Measurements from ENCODE around the gene HEPN1. TPM values are rescaled to one million over a fixed set of nuclear protein-coding genes. Genes with fewer than 3 reads are reported as not detected.

Gene HEPN1
- total RNA-seq, 2 experiments from 2014 or later: not detected

- Mint-ChIP-seq H3K27me3 (no peaks in the 10 kb centered on the region), H3K36me3 (no peaks in the 10 kb centered on the region), H3K27ac (no peak overlapping the region), H3K9me3 (no peaks in the 10 kb centered on the region), H3K4me3 (no peak overlapping the region), H3K4me1 (no peaks in the 10 kb centered on the region)
- no peak for DNase-seq
Observed at GRCh38 chr11:124891373-124891861, 27.6 kb upstream of the HEPN1 start.

DNA sequence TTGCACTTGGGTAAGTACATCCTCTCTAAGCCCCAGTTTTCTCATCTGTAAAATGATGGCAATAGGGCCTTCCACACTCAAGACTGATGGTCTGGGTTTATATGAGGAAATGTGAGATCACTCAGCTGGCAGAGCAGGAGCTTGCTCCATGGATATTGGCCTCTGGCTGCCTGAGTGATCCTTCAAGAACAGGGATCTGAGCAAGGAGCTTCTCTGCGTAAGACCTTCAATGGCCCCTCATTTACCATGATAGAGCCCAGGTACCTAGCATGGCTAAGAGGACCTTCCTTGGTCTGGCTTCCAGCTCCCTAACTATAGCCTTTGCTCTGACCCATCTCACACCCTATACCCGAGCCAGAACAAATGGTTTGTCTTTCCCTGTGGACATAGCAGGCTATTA, 26.9 kb upstream of the HEPN1 start:
- Mint-ChIP-seq H3K9me3 (no peaks in the 10 kb centered on the region), H3K4me3 (no peak overlapping the region), H3K27me3 (no peaks in the 10 kb centered on the region), H3K27ac (no peak overlapping the region), H3K4me1 (no peaks in the 10 kb centered on the region), H3K36me3 (no peaks in the 10 kb centered on the region)
- no peak for DNase-seq

GRCh38 chr11:124892750-124893454, 26.1 kb upstream of the HEPN1 start:
- H3K36me3 Mint-ChIP-seq: no peaks in the 10 kb centered on the region
- H3K4me1 Mint-ChIP-seq: no peaks in the 10 kb centered on the region
- no peak overlapping the region for H3K4me3 Mint-ChIP-seq
- no peak for DNase-seq
- H3K27ac Mint-ChIP-seq: no peak overlapping the region
- H3K9me3 Mint-ChIP-seq: no peaks in the 10 kb centered on the region
- peaks cover under 1% of the 10 kb centered on the region for H3K27me3 Mint-ChIP-seq

GRCh38 chr11:124893781-124894401, 25.2 kb upstream of the HEPN1 start:
- H3K36me3 Mint-ChIP-seq: no peaks in the 10 kb centered on the region
- H3K4me3 Mint-ChIP-seq: no peak overlapping the region
- H3K27ac Mint-ChIP-seq: no peak overlapping the region
- H3K4me1 Mint-ChIP-seq: no peaks in the 10 kb centered on the region
- H3K27me3 Mint-ChIP-seq: peaks cover 3% of the 10 kb centered on the region
- no peaks in the 10 kb centered on the region for H3K9me3 Mint-ChIP-seq
- no peak for DNase-seq

GRCh38 chr11:124894606-124895430, 24.2 kb upstream of the HEPN1 start:
- H3K36me3 Mint-ChIP-seq: no peaks in the 10 kb centered on the region
- no peak overlapping the region for H3K4me3 Mint-ChIP-seq
- no peak overlapping the region for H3K27ac Mint-ChIP-seq
- DNase-seq: no peak
- H3K4me1 Mint-ChIP-seq: no peaks in the 10 kb centered on the region
- H3K9me3 Mint-ChIP-seq: no peaks in the 10 kb centered on the region
- H3K27me3 Mint-ChIP-seq: peaks cover 3% of the 10 kb centered on the region

DNA sequence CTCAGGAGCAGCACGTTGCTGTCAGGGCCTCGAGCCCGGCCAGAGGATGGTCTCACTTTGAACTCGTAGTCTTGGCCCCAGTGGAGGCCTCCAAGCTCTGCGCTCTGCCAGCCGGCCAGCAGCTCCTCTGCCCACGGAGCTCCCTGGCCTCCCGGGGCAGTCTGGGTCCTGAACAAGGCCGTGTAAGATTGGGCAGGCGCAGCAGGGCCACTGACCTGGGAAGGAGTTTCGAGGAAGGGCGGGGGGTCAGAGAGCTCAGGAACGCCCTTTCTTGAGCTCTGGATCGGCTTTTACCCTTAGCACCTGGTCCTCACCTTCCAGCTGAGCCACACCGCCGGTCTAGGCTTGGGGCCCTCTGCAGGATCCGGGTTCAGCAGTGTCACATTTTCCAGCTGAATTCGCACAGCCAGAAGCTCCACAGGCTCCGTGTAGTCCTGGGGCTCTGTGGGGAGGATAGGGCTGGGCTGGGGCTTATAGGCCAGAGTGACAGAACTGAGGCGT, 23.5 kb upstream of the HEPN1 start:
- no peak for DNase-seq
- Mint-ChIP-seq H3K27ac (no peak overlapping the region), H3K36me3 (no peaks in the 10 kb centered on the region), H3K4me3 (no peak overlapping the region), H3K9me3 (no peaks in the 10 kb centered on the region), H3K4me1 (no peaks in the 10 kb centered on the region), H3K27me3 (peaks cover 3% of the 10 kb centered on the region)

DNA sequence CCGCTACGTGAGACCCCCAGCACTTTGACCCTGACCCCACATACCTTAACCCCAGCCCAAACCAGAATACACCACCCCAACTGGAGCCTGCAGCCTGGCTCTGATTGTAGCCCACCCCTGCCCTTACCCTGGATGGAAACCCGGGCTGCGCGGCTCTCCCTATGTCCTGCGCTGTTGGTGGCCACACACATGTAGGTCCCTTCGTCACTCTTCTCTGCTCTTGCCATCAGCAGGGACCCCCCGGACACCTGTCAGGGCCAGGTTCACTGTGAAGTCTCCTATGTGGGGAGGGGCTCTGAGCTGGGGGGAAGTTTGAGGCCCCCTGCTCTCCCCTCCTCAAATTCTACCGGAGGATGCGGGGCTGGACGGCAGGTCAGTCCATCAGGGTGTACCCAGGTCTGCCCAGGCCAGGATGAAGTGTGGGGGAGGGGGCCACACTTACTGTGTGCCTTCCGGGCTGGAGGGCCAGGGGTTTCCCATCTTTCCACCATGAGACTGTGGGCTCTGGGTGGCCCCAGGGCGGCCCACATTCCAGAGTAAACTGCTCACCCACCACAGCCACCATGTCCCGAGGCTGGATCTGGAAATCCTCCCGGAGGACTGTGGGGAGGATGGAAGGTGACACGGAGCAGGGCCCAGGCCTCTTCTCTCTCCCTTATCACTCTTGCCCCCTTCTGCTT, 22.8 kb upstream of the HEPN1 start:
- Mint-ChIP-seq H3K27me3 (peaks cover 3% of the 10 kb centered on the region), H3K4me3 (no peak overlapping the region), H3K9me3 (no peaks in the 10 kb centered on the region), H3K4me1 (no peaks in the 10 kb centered on the region), H3K36me3 (no peaks in the 10 kb centered on the region), H3K27ac (no peak overlapping the region)
- DNase-seq: no peak

GRCh38 chr11:124896821-124897391, 22.1 kb upstream of the HEPN1 start:
- Mint-ChIP-seq H3K27ac (no peak overlapping the region), H3K9me3 (no peaks in the 10 kb centered on the region), H3K36me3 (no peaks in the 10 kb centered on the region), H3K4me3 (no peak overlapping the region), H3K4me1 (no peaks in the 10 kb centered on the region), H3K27me3 (peaks cover 10% of the 10 kb centered on the region)
- DNase-seq: no peak

DNA sequence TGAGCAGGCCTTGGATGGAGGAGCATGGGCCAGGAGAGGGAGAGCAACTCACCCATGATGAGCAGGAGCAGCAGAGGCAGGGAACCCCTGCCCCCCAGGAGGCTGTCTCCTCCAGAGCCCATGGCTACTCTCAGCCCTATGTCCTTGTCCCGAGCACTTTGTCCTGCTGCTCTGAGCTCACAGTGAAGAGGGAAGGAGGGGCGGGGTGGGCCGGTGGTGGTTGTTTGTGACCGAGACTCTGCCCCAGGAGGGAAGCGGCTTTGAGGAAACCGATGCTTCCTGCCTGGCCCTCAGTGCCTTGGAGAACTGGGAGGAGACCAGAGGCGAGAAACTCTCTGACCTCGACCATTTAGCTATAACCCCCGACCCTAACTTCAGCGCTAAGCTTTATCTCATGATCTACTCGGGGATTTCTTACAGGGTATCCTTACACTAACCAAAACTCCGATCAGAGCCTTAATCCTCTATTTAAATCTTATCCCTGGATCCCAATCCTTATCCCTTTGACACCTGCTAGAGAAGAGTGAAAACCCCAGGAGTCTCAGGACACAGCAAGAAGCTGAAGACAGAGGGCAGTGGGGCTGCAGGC, 21.3 kb upstream of the HEPN1 start, which contains the start of gene ROBO4:
Gene ROBO4 (minus strand): TSS at position 192 of the 589 bp plus-strand sequence. CDS start 70 bp downstream, at position 122.
- Mint-ChIP-seq H3K27me3 (peaks cover 12% of the 10 kb centered on the region), H3K9me3 (no peaks in the 10 kb centered on the region), H3K4me1 (no peaks in the 10 kb centered on the region), H3K36me3 (no peaks in the 10 kb centered on the region), H3K4me3 (no peak within 1 kb of the TSS), H3K27ac (no peak within 1 kb of the TSS)
- DNase-seq: no peak

DNA sequence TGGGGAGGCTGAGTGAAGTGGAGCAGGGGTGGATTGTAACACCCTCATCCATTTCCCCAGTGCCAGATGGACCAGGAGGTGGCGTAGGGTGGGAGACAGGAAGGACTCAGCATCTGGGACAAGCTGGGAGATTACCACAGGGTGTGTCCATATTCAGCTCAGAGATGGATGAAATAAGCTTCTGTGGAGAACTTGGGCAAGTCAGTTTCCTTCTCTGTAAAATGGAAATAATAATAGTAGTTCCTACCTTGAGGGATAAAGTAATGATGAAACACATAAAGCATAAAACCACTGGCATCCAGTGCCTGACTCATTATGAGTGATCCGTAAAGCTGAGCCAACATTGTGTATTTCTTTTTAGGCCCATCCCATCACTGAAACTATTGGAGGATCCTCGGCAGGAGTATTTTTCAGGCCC, 20.8 kb upstream of the HEPN1 start:
- Mint-ChIP-seq H3K9me3 (no peaks in the 10 kb centered on the region), H3K4me1 (no peaks in the 10 kb centered on the region), H3K27ac (no peak overlapping the region), H3K27me3 (peaks cover 13% of the 10 kb centered on the region), H3K36me3 (no peaks in the 10 kb centered on the region), H3K4me3 (no peak overlapping the region)
- no peak for DNase-seq

DNA sequence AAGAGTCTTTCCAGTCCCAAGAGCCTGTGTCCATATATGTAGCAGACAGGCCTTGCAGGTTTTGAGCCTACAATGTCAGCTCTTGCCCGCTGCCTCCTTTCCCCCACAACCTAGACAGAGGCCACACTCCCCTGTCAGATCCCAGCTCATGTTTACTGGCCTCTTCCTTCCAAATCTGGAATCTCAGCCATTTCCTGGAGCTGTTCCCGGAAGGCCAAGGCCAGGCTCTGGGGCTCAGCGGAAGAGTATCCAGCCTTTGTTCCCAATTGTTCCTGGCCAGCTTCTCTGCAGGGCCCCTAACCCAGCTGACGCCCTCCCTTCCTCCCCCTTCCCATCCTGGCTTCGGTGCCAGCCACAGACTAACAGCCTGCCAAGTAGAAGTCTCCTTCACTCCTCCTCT, 20.3 kb upstream of the HEPN1 start:
- Mint-ChIP-seq H3K4me3 (no peak overlapping the region), H3K4me1 (no peaks in the 10 kb centered on the region), H3K36me3 (no peaks in the 10 kb centered on the region), H3K27me3 (peaks cover 13% of the 10 kb centered on the region), H3K27ac (no peak overlapping the region), H3K9me3 (no peaks in the 10 kb centered on the region)
- DNase-seq: no peak

DNA sequence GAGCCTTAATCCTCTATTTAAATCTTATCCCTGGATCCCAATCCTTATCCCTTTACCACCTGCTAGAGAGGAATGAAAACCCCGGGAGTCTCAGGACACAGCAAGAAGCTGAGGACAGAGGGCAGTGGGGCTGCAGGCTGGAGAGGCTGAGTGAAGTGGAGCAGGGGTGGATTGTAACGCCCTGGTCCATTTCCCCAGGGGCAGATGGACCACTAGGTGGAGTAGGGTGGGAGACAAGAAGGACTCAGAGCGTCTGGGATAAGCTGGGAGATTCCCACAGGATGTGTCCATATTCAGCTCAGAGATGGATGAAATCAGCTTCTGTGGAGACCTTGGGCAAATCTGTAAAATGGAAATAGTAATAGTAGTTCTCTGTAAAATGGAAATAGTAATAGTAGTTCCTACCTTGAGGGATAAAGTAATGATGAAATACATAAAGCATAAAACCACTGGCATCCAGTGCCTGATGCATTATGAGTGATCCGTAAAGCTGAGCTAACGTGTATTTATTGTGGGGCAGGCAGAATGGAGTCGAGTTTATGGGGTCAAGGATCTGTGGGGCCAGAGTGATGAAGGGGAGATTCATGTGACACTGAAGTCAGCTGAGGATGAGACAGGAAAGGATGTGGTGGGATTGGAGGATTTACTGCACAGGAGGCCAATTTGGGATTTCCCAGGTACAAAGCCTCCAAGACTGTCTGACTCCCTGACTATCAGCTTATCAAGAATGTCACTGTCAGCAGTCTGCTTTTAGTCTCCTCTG, 19.5 kb upstream of the HEPN1 start:
- Mint-ChIP-seq H3K4me1 (no peaks in the 10 kb centered on the region), H3K36me3 (no peaks in the 10 kb centered on the region), H3K27ac (no peak overlapping the region), H3K27me3 (peaks cover 15% of the 10 kb centered on the region), H3K4me3 (no peak overlapping the region), H3K9me3 (no peaks in the 10 kb centered on the region)
- no peak for DNase-seq

GRCh38 chr11:124900464-124900863, 18.6 kb upstream of the HEPN1 start:
- H3K36me3 Mint-ChIP-seq: no peaks in the 10 kb centered on the region
- no peak overlapping the region for H3K27ac Mint-ChIP-seq
- no peaks in the 10 kb centered on the region for H3K9me3 Mint-ChIP-seq
- peaks cover 18% of the 10 kb centered on the region for H3K27me3 Mint-ChIP-seq
- DNase-seq: no peak
- H3K4me3 Mint-ChIP-seq: no peak overlapping the region
- no peaks in the 10 kb centered on the region for H3K4me1 Mint-ChIP-seq

Data from activated naive CD8-positive, alpha-beta T cell treated with anti-CD3 and anti-CD28 coated beads for 36 hours (primary cell).